Vagina (tissue), 2 donors: ENCODE data around the gene ZNF793.

Experiments used
- CTCF ChIP-seq, 3 experiments: fragments of 450-650 bp in 2 of 3; fragments of 200-600 bp in 1 of 3; sonication (generic) in 1 of 3; IDR thresholded peaks; one replicate each; pipeline ENCODE4 v1.5.1; 2017 to 2019; ENCODE audit warnings: antibody characterized with exemption in 3 of 3, mild to moderate bottlenecking in 2 of 3, moderate library complexity in 2 of 3
- POLR2A ChIP-seq, 2 donors: fragments of 450-650 bp; IDR thresholded peaks; one replicate each; pipeline ENCODE4 v1.6.1; 2017; ENCODE audit warnings: antibody characterized with exemption in 2 of 2, mild to moderate bottlenecking in 2 of 2, moderate library complexity in 2 of 2

DNA sequence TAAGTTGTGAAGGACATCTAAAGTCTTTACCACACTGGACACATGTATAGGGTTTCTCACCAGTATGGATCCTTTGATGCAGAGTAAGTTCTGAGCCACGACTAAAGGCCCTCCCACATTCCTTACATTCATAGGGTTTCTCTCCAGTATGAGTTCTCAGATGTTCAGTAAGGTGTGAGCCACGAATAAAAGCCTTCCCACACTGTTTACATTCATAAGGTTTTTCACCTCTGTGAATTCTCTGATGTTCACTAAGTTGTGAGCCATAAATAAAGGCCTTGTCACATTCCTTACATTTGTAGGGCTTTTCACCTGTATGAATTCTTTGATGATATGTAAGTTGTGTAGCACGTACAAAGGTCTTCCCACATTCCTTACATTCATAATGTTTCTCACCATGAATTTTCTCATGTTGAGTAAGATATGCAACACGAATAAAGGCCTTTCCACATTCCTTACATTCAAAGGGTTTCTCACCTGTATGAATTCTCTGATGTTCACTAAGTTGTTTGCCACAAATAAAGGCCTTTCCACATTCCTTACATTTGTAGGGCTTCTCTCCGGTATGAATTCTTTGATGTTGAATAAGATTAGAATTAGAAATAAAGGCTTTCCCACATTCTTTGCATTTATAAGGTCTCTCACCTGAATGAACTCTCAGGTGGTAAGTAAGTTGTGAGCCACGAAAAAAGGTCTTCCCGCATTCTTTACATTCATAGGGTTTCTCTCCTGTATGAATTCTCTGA, 58.1 kb downstream of the ZNF793 start:
- TF ChIP-seq POLR2A (IDR thresholded peaks at IDR 0.05) (no peak), CTCF (IDR thresholded peaks at IDR 0.05) (no peak)
